NCI-H460 (cell line): Measurements from ENCODE around the gene FBXW7. TPM values are rescaled to one million over a fixed set of nuclear protein-coding genes. Genes with fewer than 3 reads are reported as not detected.
A peak's percentile ranks its signal among the peaks of the same experiment; 100 is the strongest.
"Not testable (repeated sequence)": the region's sequence is repeated elsewhere in the genome, so short reads cannot be mapped to it uniquely, and the experiment has no call there.

Experiments
- DNase-seq: peaks from one replicate; pipeline ENCODE4 v3.0.0-alpha.2; 2016; ENCODE audit warnings: low read depth; ENCODE audit errors: extremely low read depth
- polyA plus RNA-seq: library from polyadenylated mRNA; depleted of rRNA; stranded (reverse); fragments of >200 nt; gene quantifications from 2 replicates; pipeline ENCODE4 v1.2.3, GENCODE V29; 2014; cell fraction: nucleus; rRNA removed
- total RNA-seq: library from RNA; depleted of rRNA; stranded (reverse); fragments of >200 nt; shearing (Covaris generic); gene quantifications from 2 replicates; pipeline ENCODE4 v1.2.3, GENCODE V29; 2014; rRNA removed

Gene FBXW7
- total RNA-seq: 16.4 and 27.2 TPM in 2 replicates
- 12.2 and 18.4 TPM in 2 replicates for polyA plus RNA-seq

DNA sequence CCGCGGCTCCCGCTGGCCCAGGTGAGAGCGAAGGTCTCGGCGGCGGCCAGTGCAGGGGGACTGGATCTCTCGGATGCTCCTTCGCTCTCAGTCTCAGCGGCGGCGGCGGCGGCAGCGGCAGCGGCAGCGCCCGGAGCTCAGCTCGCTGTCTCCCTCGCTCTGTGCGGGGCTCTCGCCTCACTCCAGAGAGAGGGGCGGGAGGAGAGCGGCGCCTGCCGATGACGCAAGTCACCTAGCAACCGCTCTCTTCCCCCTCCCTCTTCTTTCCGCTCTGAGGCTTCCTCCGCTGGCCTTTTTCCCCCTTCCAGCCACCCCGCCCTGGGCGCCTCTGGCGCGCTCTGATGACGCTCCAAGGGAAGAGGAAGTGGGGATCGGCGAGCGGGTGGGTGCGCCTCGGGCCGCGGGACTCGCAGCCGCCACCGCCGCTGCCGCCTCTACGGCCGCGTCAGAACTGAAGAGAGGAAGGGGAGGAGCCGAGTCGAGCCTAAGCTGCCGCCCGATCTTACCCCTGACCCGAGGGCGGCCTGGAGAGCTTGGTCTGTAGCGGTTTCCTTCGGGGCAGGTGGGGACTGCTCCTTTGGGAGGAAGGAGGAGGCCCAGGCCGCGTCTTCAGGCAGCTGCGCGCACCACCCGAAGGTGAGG is at the start of gene FBXW7:
Gene FBXW7 (minus strand): TSS at position 190 of the 642 bp plus-strand sequence. CDS start 124,289 bp downstream, outside the sequence.
- DNase-seq: peak; percentile 97

DNA sequence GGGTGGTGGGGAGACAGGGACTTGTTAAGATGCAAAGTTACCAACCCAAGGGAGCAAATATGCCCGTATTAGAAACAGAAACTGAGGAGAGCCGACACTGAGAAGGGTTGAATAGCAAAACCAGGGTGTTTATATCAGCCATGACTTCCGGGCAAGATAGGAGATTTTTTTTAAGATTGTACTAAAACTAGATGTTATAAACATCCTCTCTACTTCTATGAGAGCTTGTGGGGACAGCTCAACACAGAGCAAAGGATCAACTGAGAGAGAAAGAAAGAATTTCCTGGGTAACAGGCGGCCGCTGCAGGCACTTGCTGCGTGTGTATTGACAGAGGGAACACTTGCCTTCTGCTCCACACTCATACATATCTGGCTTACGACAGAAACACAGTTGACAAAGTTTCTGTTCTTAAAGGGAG is 49.1 kb upstream of the FBXW7 start:
- DNase-seq: no peak

DNA sequence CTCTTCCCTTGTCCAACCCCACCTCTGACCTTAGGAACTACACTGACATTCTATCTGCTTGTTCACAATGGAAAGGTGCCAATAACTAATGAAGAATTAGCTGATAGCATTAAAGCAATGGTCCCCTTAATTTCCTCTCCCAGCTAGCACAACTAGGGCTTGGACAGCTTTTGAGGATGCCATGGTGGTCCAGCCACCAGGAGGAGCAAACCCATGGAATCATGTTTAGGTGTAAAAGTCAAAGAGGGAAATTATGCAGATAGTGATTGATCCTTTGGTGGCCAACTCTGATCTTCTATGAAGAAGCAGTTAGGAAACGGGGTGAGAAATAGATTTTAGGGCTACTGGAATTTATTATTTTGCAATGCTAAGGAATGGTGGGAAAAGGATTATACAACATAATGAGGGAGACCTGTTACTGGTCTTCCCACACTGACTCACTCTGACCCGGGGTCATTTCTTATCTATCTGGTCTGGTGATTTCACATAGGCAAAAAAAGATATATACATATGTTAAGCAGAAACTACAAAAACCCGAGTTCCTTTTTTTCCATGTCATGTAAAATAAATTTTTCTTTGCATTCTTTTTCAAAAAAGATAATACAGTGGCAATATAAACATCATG is 45.8 kb upstream of the FBXW7 start:
- DNase-seq: no peak

DNA sequence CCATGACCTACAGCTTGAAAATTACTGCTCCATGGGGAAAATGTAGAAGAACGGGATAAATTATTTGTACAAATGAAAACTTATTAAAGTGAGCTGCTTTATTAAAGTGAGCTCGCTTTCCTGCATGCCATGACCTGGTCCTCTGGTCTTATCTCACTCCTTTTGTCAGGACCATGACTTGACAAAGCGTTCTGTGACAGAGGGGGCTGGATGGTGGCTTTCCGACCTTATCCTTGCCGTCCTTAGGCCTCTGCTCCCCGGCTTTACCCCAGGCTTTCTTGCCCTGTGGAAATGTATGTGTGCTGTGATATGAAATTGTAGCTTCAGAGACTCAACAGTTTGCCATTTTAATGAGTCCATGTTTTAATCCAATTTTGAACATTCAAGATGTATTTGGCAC is 44.0 kb upstream of the FBXW7 start:
- no peak for DNase-seq

- no peak for DNase-seq
Observed at GRCh38 chr4:152579107-152579764, 43.3 kb upstream of the FBXW7 start.

- DNase-seq: no peak
Observed at GRCh38 chr4:152578670-152579069, 42.8 kb upstream of the FBXW7 start.

DNA sequence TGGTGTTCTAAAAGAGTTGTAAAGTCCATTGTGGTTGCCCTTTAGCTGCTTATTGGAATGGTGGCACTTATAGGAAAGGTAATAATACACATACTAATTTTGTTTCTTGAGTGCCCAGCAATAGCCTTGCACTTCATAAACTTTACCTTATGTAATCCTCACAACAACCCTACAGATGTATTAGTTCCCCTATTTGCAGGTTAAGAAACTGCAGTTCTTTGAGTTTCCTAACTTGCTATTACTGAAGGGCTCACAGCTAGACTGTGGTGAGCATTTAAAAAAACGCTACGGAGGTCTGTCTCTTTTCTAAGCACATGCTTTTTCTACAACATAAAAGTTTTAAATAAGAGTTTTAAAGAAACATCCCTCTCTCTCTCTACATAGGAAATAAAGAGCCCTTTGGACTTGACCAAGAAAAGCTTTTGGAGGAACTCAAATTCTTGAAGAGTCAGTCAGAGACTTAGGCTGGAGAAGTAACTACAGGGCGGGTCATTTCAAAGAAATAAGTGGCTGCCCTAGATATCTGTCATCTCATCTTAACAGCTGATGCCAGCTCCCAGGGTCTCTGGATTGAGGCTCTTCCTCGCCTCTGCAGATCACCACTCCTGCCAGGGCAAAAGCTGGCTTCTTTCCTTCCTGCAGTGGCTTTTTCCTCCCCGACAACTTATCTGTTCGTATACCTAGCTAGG is 42.0 kb upstream of the FBXW7 start:
- no peak for DNase-seq

DNA sequence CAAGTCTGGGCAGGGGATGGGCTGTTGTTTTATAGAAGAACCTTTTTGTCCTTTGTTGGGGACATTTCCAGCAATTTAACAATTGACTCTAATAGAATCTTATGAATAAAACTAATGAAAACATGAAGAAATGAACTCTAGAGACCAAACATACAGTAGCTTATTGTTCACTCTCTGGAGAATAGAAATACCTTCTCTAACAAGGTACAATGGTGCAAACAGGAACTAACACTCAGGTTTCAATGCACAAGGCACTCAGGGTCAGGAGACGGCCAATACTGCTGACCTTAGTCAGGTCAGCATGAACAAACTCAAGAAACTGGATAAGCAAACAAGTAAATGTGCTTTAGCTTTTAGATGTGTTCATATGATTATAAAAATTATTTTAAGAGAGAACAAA is 39.6 kb upstream of the FBXW7 start:
- no peak for DNase-seq

DNA sequence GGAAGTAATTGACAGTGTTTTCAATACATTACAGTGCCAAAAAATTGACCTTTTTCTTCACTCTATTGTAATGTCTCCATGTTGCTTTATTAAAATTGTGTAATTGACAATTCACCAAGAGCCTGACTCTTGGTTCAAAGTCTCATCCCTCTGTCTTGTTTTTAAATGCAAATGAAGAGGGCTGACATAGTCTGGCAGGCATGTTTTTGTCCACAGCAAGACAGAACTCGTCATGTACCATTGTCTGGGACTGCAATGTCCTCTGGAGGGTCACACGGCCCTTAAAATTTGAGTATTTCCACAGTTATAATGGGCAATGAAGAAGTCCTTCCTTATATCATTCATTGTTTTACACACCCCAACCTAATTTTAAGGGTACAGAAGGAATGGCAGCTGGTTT is 38.0 kb upstream of the FBXW7 start:
- no peak for DNase-seq

DNA sequence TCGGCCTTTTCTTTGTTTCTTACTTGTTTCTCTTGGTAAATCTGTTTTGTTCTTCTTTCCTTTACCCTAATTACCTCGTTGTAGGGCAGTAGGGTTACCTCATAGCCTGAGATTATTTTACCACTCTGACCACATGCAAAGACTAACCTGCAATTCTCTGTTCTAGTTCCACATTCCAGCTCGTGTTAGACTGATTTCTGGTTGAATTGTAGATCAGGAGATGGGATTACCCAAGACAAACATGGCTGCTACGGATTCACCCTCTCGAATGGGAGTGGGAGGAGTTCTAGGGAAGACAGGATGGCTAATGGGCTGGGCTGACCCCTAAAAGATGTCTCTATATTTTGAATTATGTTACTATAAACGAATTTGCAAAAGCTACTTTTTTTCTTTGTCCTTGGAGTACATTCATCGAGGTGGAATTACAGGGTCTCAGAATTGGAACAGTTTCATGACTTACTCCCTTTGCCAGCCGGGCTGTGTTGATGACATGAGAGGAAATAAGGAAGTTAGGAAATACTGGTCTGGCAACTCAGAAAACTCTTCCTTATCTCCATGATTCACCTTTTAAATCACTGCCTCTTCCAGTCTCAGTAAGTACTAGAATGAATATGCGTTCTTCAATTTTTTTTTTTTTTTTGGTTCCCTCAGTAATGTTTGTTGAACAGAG is 36.7 kb upstream of the FBXW7 start:
- no peak for DNase-seq

- DNase-seq: no peak
Observed at GRCh38 chr4:152571770-152572169, 35.9 kb upstream of the FBXW7 start.

GRCh38 chr4:152571296-152571695 is 35.4 kb upstream of the FBXW7 start:
- DNase-seq: no peak

DNA sequence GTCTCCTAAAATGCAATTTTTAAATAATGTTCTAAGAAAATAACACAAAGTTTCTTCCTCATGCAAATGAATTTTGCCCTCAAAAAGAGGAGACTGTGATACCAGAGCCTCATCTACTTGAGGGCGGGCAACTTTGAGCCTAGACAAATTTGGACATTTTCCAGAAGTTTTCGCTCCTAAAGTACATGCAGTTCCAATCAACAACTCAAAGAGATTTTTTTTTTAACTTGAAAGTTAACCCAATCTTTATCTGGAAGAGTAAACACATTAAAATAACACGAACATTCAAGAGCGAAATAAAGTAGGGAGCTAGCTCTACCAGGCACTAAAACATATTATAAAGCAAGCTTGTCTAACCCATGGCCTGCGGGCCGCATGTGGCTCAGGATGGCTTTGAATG is 29.4 kb upstream of the FBXW7 start:
- no peak for DNase-seq

GRCh38 chr4:152564336-152564735 is 28.4 kb upstream of the FBXW7 start:
- no peak for DNase-seq

GRCh38 chr4:152563209-152563608 is 27.3 kb upstream of the FBXW7 start:
- no peak for DNase-seq

- no peak for DNase-seq
Observed at GRCh38 chr4:152559641-152560040, 23.7 kb upstream of the FBXW7 start.

- no peak for DNase-seq
Observed at GRCh38 chr4:152558396-152558795, 22.5 kb upstream of the FBXW7 start.

DNA sequence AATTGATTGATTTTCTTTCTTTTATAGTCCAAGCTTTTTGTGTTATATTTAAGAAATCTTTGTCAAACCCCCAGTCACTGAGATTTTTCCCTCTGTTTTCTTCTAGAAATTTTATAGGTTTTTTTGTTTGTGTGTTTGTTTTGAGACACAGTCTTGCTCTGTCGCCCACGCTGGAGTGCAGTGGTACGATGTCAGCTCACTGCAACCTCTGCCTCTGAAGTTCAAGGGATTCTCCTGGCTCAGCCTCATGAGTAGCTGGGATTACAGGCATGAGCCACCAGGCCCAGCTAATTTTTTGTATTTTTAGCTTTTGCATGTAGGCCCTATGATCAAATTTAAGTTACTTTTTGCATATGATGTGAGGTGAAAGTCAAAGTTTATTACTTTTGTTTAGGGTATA is 20.9 kb upstream of the FBXW7 start:
- no peak for DNase-seq

- DNase-seq: no peak
Observed at GRCh38 chr4:152556283-152556682, 20.4 kb upstream of the FBXW7 start.

- DNase-seq: no peak
Observed at GRCh38 chr4:152554742-152555141, 18.9 kb upstream of the FBXW7 start.

- not testable (repeated sequence) for DNase-seq
Observed at GRCh38 chr4:152550687-152551086, 14.8 kb upstream of the FBXW7 start.
